Heart left ventricle (tissue), 13 donors: ENCODE results near the gene OMA1.

Experiments
- CTCF ChIP-seq, 12 donors: fragments of 200-600 bp; sonication (generic) in 4 of 12; IDR thresholded peaks; one replicate each; pipeline versions ENCODE4 v1.5.0 to v1.8.0; 2018 to 2022; ENCODE audit warnings: antibody characterized with exemption in 12 of 12, mild to moderate bottlenecking in 5 of 12
- POLR2A ChIP-seq, 2 donors: fragments of 450-650 bp; IDR thresholded peaks; one replicate each; pipeline ENCODE4 v1.6.1; 2017; ENCODE audit warnings: antibody characterized with exemption in 2 of 2, mild to moderate bottlenecking in 2 of 2, moderate library complexity in 2 of 2
- donor health status: ischemic (EF 13 %, LVEDD 7.1; RV severe dilation, severe dysfunction).
- donor health status: DM: no; HTN: yes; CAD: no.
- donor health status: DM: no; HTN: no; CAD: no.
- donor health status: ischemic (EF 25% LVEDD 6.9; RV normal size, moderate dysfunction).
- donor health status: ischemic (EF 25% LVEDD 5.7; RV mildly dilated, moderate dysfunction).
- donor health status: ischemic (EF 35%, LVEDD 5.7; RV mildly dilated, moderate dysfunction).
- donor health status: nonischemic (EF 11% LVEDD 7.7; RV severe dilation, severe dysfunction).
- donor health status: DM: yes; HTN: yes; CAD: no.
- donor health status: PGD.
- donor health status: ischemic (EF 29% LVEDD 5.4; RV normal size, mild dysfunction).
- donor health status: nonischemic (EF 23%, LVEDD 6.1; RV moderate dilation, normal function).

- TF ChIP-seq CTCF (IDR thresholded peaks at IDR 0.05) (no peak), POLR2A (IDR thresholded peaks at IDR 0.05) (no peak)
These were observed 32.6 kb downstream of the OMA1 start for GRCh38 chr1:58513956-58514355.
